IMR-90 (cell line): ENCODE data around the gene TMCC1. TPM values are rescaled to one million over a fixed set of nuclear protein-coding genes. Genes with fewer than 3 reads are reported as not detected.

ENCODE experiments used
- ATAC-seq: fragments of 200-7000 bp; cut with Tn5 transposase; 2 replicates; pipeline ENCODE4 v1.9.1; 2020; ENCODE audit warnings: low read depth, mild to moderate bottlenecking, moderate library complexity
- BruUV-seq: library from RNA; stranded (reverse); fragments of 400-500 nt; replicated peaks from 2 replicates; lab custom pipeline; 2021; lab: Mats Ljungman, UMichigan
- CTCF ChIA-PET: fragments of 300-600 bp; formaldehyde crosslinking; extraction: SDS; loops from one replicate; lab custom pipeline; 2021; ENCODE audit warnings: antibody characterized with exemption; lab: Yijun Ruan, JAX
- POLR2A ChIA-PET: fragments of 300-600 bp; sonication (Branson Sonifier 250); formaldehyde crosslinking; loops from one replicate; lab custom pipeline; 2022; ENCODE audit warnings: antibody characterized with exemption; ENCODE audit not compliant: unreplicated experiment; lab: Charles Lee
- DNase-seq: peaks from one replicate; pipeline ENCODE4 v3.0.0; 2013
- H2AFZ ChIP-seq: replicated peaks from 2 replicates; pipeline ENCODE3; 2013; ENCODE audit warnings: low read length, mild to moderate bottlenecking; ENCODE audit not compliant: poor library complexity
- H2AK5ac ChIP-seq: 2 replicates; pipeline ENCODE4 v1.6.1; 2013; ENCODE audit warnings: low read depth, low read length, inconsistent platforms
- H2AK9ac ChIP-seq: replicated peaks from 2 replicates; pipeline ENCODE3; 2013; ENCODE audit warnings: mild to moderate bottlenecking, low read depth, low read length, moderate library complexity; ENCODE audit not compliant: poor library complexity
- H2BK120ac ChIP-seq: 2 replicates; pipeline ENCODE4 v1.6.1; 2013; ENCODE audit warnings: low read depth, low read length, inconsistent platforms
- H2BK15ac ChIP-seq: 3 replicates; pipeline ENCODE4 v1.6.1; 2013; ENCODE audit warnings: low read depth, low read length, inconsistent platforms
- H2BK20ac ChIP-seq: 2 replicates; pipeline ENCODE4 v1.6.1; 2013; ENCODE audit warnings: low read depth, mild to moderate bottlenecking, inconsistent platforms, low read length, moderate library complexity
- H2BK5ac ChIP-seq: 2 replicates; pipeline ENCODE4 v1.6.1; 2013; ENCODE audit warnings: mild to moderate bottlenecking, low read depth, low read length, inconsistent platforms; ENCODE audit not compliant: poor library complexity, severe bottlenecking
- H3K14ac ChIP-seq: replicated peaks from 2 replicates; pipeline ENCODE4 v1.6.1; 2013; ENCODE audit warnings: low read depth, low read length, inconsistent platforms
- H3K18ac ChIP-seq: 2 replicates; pipeline ENCODE4 v1.6.1; 2013; ENCODE audit warnings: low read depth, low read length, control low read depth
- H3K23ac ChIP-seq: 2 replicates; pipeline ENCODE4 v1.6.1; 2013; ENCODE audit warnings: low read depth, low read length, inconsistent platforms
- H3K27ac ChIP-seq: 2 replicates; pipeline ENCODE4 v1.5.1; 2013; ENCODE audit warnings: mild to moderate bottlenecking, control low read depth, low read length; ENCODE audit not compliant: insufficient read depth
- H3K27me3 ChIP-seq: 2 replicates; pipeline ENCODE4 v1.6.1; 2013; ENCODE audit warnings: low read length; ENCODE audit not compliant: control insufficient read depth, insufficient read depth
- H3K36me3 ChIP-seq: 2 replicates; pipeline ENCODE4 v1.6.1; 2013; ENCODE audit warnings: low read length, mixed read lengths; ENCODE audit not compliant: control insufficient read depth, insufficient read depth
- H3K4ac ChIP-seq: 2 replicates; pipeline ENCODE4 v1.6.1; 2013; ENCODE audit warnings: low read depth, low read length, inconsistent platforms
- H3K4me1 ChIP-seq: 2 replicates; pipeline ENCODE4 v1.6.1; 2013; ENCODE audit warnings: low read length, mixed read lengths; ENCODE audit not compliant: control insufficient read depth, insufficient read depth
- H3K4me2 ChIP-seq: 2 replicates; pipeline ENCODE4 v1.6.1; 2013; ENCODE audit warnings: low read depth, mild to moderate bottlenecking, control low read depth, low read length, moderate library complexity
- H3K4me3 ChIP-seq: 2 replicates; pipeline ENCODE4 v1.5.1; 2013; ENCODE audit warnings: low read depth, mild to moderate bottlenecking, control low read depth, low read length, moderate library complexity; ENCODE audit not compliant: insufficient read depth
- H3K56ac ChIP-seq: 2 replicates; pipeline ENCODE4 v1.6.1; 2013; ENCODE audit warnings: low read length, inconsistent platforms; ENCODE audit not compliant: insufficient read depth; ENCODE audit errors: extremely low read depth
- H3K79me1 ChIP-seq, 2 experiments: 2 replicates each; pipeline ENCODE4 v1.6.1; 2013; ENCODE audit warnings: low read length in 2 of 2, inconsistent platforms in 1 of 2, low read depth in 1 of 2
- H3K9ac ChIP-seq: 2 replicates; pipeline ENCODE4 v1.6.1; 2013; ENCODE audit warnings: low read depth, low read length, control low read depth
- H3K9me1 ChIP-seq: 2 replicates; pipeline ENCODE4 v1.6.1; 2013; ENCODE audit warnings: low read length, inconsistent platforms; ENCODE audit not compliant: insufficient read depth
- H3K9me3 ChIP-seq: 2 replicates; pipeline ENCODE4 v1.6.1; 2013; ENCODE audit warnings: low read length; ENCODE audit not compliant: control insufficient read depth, insufficient read depth
- H4K20me1 ChIP-seq: 2 replicates; pipeline ENCODE4 v1.6.1; 2013; ENCODE audit warnings: low read length, inconsistent platforms; ENCODE audit not compliant: insufficient read depth
- H4K5ac ChIP-seq: 2 replicates; pipeline ENCODE4 v1.6.1; 2013; ENCODE audit warnings: mild to moderate bottlenecking, low read depth, low read length, control low read depth
- H4K8ac ChIP-seq, 2 experiments: 2 replicates each; pipeline ENCODE4 v1.6.1; 2013; ENCODE audit warnings: low read depth in 2 of 2, low read length in 2 of 2, control low read depth in 1 of 2, inconsistent platforms in 1 of 2
- H4K91ac ChIP-seq: 2 replicates; pipeline ENCODE4 v1.6.1; 2013; ENCODE audit warnings: low read depth, low read length, inconsistent platforms; ENCODE audit not compliant: insufficient read depth
- BHLHE40 ChIP-seq: fragments of 150-350 bp; IDR thresholded peaks from 2 replicates; pipeline ENCODE4 v1.6.1; 2016; ENCODE audit warnings: mild to moderate bottlenecking, low read depth, low read length
- CEBPB ChIP-seq: IDR thresholded peaks from 2 replicates; pipeline ENCODE4 v1.6.1; 2012; ENCODE audit warnings: low read depth, low read length, improper control_type of control experiment
- CHD1 ChIP-seq: IDR thresholded peaks from 2 replicates; pipeline ENCODE4 v1.6.1; 2012; ENCODE audit warnings: low read depth, low read length, improper control_type of control experiment
- ELK1 ChIP-seq: fragments of 150-350 bp; IDR thresholded peaks from 2 replicates; pipeline ENCODE4 v1.6.1; 2016; ENCODE audit warnings: low read depth, mild to moderate bottlenecking, low read length, moderate library complexity, borderline replicate concordance
- FOS ChIP-seq: fragments of 150-350 bp; IDR thresholded peaks from 2 replicates; pipeline ENCODE4 v1.6.1; 2016; ENCODE audit warnings: low read depth, low read length
- MAFK ChIP-seq: IDR thresholded peaks from 2 replicates; pipeline ENCODE4 v1.6.1; 2012; ENCODE audit warnings: low read depth, low read length, improper control_type of control experiment
- MAZ ChIP-seq: IDR thresholded peaks from 2 replicates; pipeline ENCODE4 v1.6.1; 2012; ENCODE audit warnings: low read depth, mild to moderate bottlenecking, low read length, improper control_type of control experiment, moderate library complexity, borderline replicate concordance
- MXI1 ChIP-seq: IDR thresholded peaks from 2 replicates; pipeline ENCODE4 v1.6.1; 2012; ENCODE audit warnings: low read depth, mild to moderate bottlenecking, low read length, moderate library complexity, borderline replicate concordance
- NFE2L2 ChIP-seq: fragments of 150-350 bp; IDR thresholded peaks from 2 replicates; pipeline ENCODE4 v1.6.1; 2016; ENCODE audit warnings: low read depth, mild to moderate bottlenecking, low read length
- POLR2A ChIP-seq: IDR thresholded peaks from 2 replicates; pipeline ENCODE4 v1.6.1; 2012; ENCODE audit warnings: mild to moderate bottlenecking, low read depth, low read length
- RAD21 ChIP-seq: IDR thresholded peaks from 2 replicates; pipeline ENCODE4 v1.6.1; 2012; ENCODE audit warnings: low read length, improper control_type of control experiment
- RCOR1 ChIP-seq: IDR thresholded peaks from 2 replicates; pipeline ENCODE4 v1.6.1; 2012; ENCODE audit warnings: mild to moderate bottlenecking, low read length, improper control_type of control experiment; ENCODE audit not compliant: insufficient replicate concordance
- RFX5 ChIP-seq: IDR thresholded peaks from 2 replicates; pipeline ENCODE4 v1.8.0; 2012; ENCODE audit warnings: low read depth, mild to moderate bottlenecking, low read length, moderate library complexity
- SMC3 ChIP-seq: fragments of 150-350 bp; IDR thresholded peaks from 2 replicates; pipeline ENCODE4 v1.6.1; 2016; ENCODE audit warnings: low read depth, mild to moderate bottlenecking, antibody characterized with exemption, low read length, moderate library complexity
- WGBS, 2 experiments: methylation state at CpG; one replicate each; pipeline versions ENCODE4 v1.1.5 to v1.1.7; 2013; ENCODE audit warnings: missing lambda C conversion rate in 2 of 2; ENCODE audit not compliant: insufficient read length in 1 of 2; ENCODE audit errors: extremely low coverage in 2 of 2; 5-methylcytosine and 5-hydroxymethylcytosine counted together
- dilution Hi-C: fragments of 300-500 bp; cut with HindIII; formaldehyde crosslinking; loops from one replicate; pipeline ENCODE4 v1.14.3; 2018; ENCODE audit warnings: low sequenced_read_pairs; ENCODE audit not compliant: unreplicated experiment
- in situ Hi-C: fragments of 300-500 bp; cut with MboI; formaldehyde crosslinking; loops from 3 replicates; pipeline ENCODE4 v1.14.3; 2019; ENCODE audit warnings: low sequenced_read_pairs, inconsistent platforms, mixed read lengths
- intact Hi-C: fragments of 100-400 bp; cut with micrococcal nuclease; formaldehyde crosslinking; loops from 2 replicates; pipeline ENCODE4 v1.10.0; 2022
- polyA plus RNA-seq, 3 experiments: library from polyadenylated mRNA; depleted of rRNA; stranded (reverse); fragments of >200 nt; gene quantifications; 2 replicates each; pipeline ENCODE4 v1.2.3, GENCODE V29; 2012; ENCODE audit warnings: low replicate concordance in 1 of 3
- total RNA-seq: library from RNA; depleted of rRNA; stranded (reverse); fragments of >200 nt; gene quantifications from 2 replicates; pipeline ENCODE4 v1.2.3, GENCODE V29; 2012
- TF ChIP-seq, protein P1 (sequence below): fragments of 150-350 bp; IDR thresholded peaks from 2 replicates; pipeline ENCODE4 v1.6.1; 2017; ENCODE audit warnings: mild to moderate bottlenecking, antibody characterized with exemption, low read length, low read depth
- TF ChIP-seq, protein P2 (sequence below): conservative IDR thresholded peaks from 2 replicates; pipeline ENCODE4 v1.5.1; 2012; ENCODE audit warnings: mild to moderate bottlenecking, low read depth, low read length, improper control_type of control experiment

Gene TMCC1
- total and polyA plus RNA-seq, 2 of the 4 experiments (the other 2 are of a cell fraction), result 5.0 to 7.3 TPM

GRCh38 chr3:129736070-129736469 is 157.4 kb downstream of the TMCC1 start:
- no peak overlapping the region for H3K9ac ChIP-seq
- H2BK120ac ChIP-seq, result no peak overlapping the region
- dilution Hi-C loops, result no loop called here
- H3K4ac ChIP-seq, result no peak overlapping the region
- H2AFZ ChIP-seq, result no peak overlapping the region
- no peaks in the 10 kb centered on the region for H4K20me1 ChIP-seq
- no peak overlapping the region for H3K14ac ChIP-seq
- intact Hi-C loops, result no loop called here
- H2BK20ac ChIP-seq, result no peak overlapping the region
- no peak overlapping the region for H3K27ac ChIP-seq
- TF ChIP-seq, protein P1, sequence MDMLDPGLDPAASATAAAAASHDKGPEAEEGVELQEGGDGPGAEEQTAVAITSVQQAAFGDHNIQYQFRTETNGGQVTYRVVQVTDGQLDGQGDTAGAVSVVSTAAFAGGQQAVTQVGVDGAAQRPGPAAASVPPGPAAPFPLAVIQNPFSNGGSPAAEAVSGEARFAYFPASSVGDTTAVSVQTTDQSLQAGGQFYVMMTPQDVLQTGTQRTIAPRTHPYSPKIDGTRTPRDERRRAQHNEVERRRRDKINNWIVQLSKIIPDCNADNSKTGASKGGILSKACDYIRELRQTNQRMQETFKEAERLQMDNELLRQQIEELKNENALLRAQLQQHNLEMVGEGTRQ, result no peak
- TF ChIP-seq SMC3 (no peak), BHLHE40 (no peak), MAFK (no peak), MXI1 (no peak), POLR2A (no peak), RFX5 (no peak), NFE2L2 (no peak), RAD21 (no peak), FOS (no peak), ELK1 (no peak), CEBPB (no peak), MAZ (no peak), CHD1 (no peak), RCOR1 (no peak)
- TF ChIP-seq, protein P2, sequence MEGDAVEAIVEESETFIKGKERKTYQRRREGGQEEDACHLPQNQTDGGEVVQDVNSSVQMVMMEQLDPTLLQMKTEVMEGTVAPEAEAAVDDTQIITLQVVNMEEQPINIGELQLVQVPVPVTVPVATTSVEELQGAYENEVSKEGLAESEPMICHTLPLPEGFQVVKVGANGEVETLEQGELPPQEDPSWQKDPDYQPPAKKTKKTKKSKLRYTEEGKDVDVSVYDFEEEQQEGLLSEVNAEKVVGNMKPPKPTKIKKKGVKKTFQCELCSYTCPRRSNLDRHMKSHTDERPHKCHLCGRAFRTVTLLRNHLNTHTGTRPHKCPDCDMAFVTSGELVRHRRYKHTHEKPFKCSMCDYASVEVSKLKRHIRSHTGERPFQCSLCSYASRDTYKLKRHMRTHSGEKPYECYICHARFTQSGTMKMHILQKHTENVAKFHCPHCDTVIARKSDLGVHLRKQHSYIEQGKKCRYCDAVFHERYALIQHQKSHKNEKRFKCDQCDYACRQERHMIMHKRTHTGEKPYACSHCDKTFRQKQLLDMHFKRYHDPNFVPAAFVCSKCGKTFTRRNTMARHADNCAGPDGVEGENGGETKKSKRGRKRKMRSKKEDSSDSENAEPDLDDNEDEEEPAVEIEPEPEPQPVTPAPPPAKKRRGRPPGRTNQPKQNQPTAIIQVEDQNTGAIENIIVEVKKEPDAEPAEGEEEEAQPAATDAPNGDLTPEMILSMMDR, result no peak
- no peak overlapping the region for H3K23ac ChIP-seq
- no peak overlapping the region for H2AK9ac ChIP-seq
- no peak overlapping the region for H2BK5ac ChIP-seq
- DNase-seq (no peak), ATAC-seq (no peak)
- no CpG with 5 or more reads among the region's 2 CpGs for WGBS, 2 experiments
- H3K4me3 ChIP-seq, result no peak overlapping the region
- CTCF ChIA-PET, result no interaction called here
- H3K4me1 ChIP-seq, result peaks cover 8% of the 10 kb centered on the region
- POLR2A ChIA-PET, result no interaction called here
- no peaks in the 10 kb centered on the region for H3K79me1 ChIP-seq
- no peaks in the 10 kb centered on the region; the same call in 1 of the 2 replicates for H3K36me3 ChIP-seq
- no TSS peak for BruUV-seq
- H4K8ac ChIP-seq, result no peak overlapping the region
- in situ Hi-C loops, result no loop called here
- H2BK15ac ChIP-seq, result no peak overlapping the region
- no peaks in the 10 kb centered on the region for H3K27me3 ChIP-seq
- no peak overlapping the region for H3K56ac ChIP-seq
- no peak overlapping the region for H4K5ac ChIP-seq
- no peak overlapping the region for H3K4me2 ChIP-seq
- no peak overlapping the region for H2AK5ac ChIP-seq
- H4K91ac ChIP-seq, result no peak overlapping the region
- no peak overlapping the region for H3K18ac ChIP-seq
- no peaks in the 10 kb centered on the region; the same call in 1 of the 2 replicates for H3K9me1 ChIP-seq
- no peaks in the 10 kb centered on the region for H3K9me3 ChIP-seq
